IMR-90 (cell line): Measurements from ENCODE around the gene MTF1. TPM values are rescaled to one million over a fixed set of nuclear protein-coding genes. Genes with fewer than 3 reads are reported as not detected.

Experiments used
- ATAC-seq: fragments of 200-7000 bp; cut with Tn5 transposase; 2 replicates; pipeline ENCODE4 v1.9.1; 2020; ENCODE audit warnings: low read depth, mild to moderate bottlenecking, moderate library complexity
- BruUV-seq: library from RNA; stranded (reverse); fragments of 400-500 nt; replicated peaks from 2 replicates; lab custom pipeline; 2021; lab: Mats Ljungman, UMichigan
- CTCF ChIA-PET: fragments of 300-600 bp; formaldehyde crosslinking; extraction: SDS; loops from one replicate; lab custom pipeline; 2021; ENCODE audit warnings: antibody characterized with exemption; lab: Yijun Ruan, JAX
- POLR2A ChIA-PET: fragments of 300-600 bp; sonication (Branson Sonifier 250); formaldehyde crosslinking; loops from one replicate; lab custom pipeline; 2022; ENCODE audit warnings: antibody characterized with exemption; ENCODE audit not compliant: unreplicated experiment; lab: Charles Lee
- DNase-seq: peaks from one replicate; pipeline ENCODE4 v3.0.0; 2013
- H2AFZ ChIP-seq: replicated peaks from 2 replicates; pipeline ENCODE3; 2013; ENCODE audit warnings: low read length, mild to moderate bottlenecking; ENCODE audit not compliant: poor library complexity
- H2AK5ac ChIP-seq: 2 replicates; pipeline ENCODE4 v1.6.1; 2013; ENCODE audit warnings: low read depth, low read length, inconsistent platforms
- H2AK9ac ChIP-seq: replicated peaks from 2 replicates; pipeline ENCODE3; 2013; ENCODE audit warnings: mild to moderate bottlenecking, low read depth, low read length, moderate library complexity; ENCODE audit not compliant: poor library complexity
- H2BK120ac ChIP-seq: 2 replicates; pipeline ENCODE4 v1.6.1; 2013; ENCODE audit warnings: low read depth, low read length, inconsistent platforms
- H2BK15ac ChIP-seq: 3 replicates; pipeline ENCODE4 v1.6.1; 2013; ENCODE audit warnings: low read depth, low read length, inconsistent platforms
- H2BK20ac ChIP-seq: 2 replicates; pipeline ENCODE4 v1.6.1; 2013; ENCODE audit warnings: low read depth, mild to moderate bottlenecking, inconsistent platforms, low read length, moderate library complexity
- H2BK5ac ChIP-seq: 2 replicates; pipeline ENCODE4 v1.6.1; 2013; ENCODE audit warnings: mild to moderate bottlenecking, low read depth, low read length, inconsistent platforms; ENCODE audit not compliant: poor library complexity, severe bottlenecking
- H3K14ac ChIP-seq: replicated peaks from 2 replicates; pipeline ENCODE4 v1.6.1; 2013; ENCODE audit warnings: low read depth, low read length, inconsistent platforms
- H3K18ac ChIP-seq: 2 replicates; pipeline ENCODE4 v1.6.1; 2013; ENCODE audit warnings: low read depth, low read length, control low read depth
- H3K23ac ChIP-seq: 2 replicates; pipeline ENCODE4 v1.6.1; 2013; ENCODE audit warnings: low read depth, low read length, inconsistent platforms
- H3K27ac ChIP-seq: 2 replicates; pipeline ENCODE4 v1.5.1; 2013; ENCODE audit warnings: mild to moderate bottlenecking, control low read depth, low read length; ENCODE audit not compliant: insufficient read depth
- H3K27me3 ChIP-seq: 2 replicates; pipeline ENCODE4 v1.6.1; 2013; ENCODE audit warnings: low read length; ENCODE audit not compliant: control insufficient read depth, insufficient read depth
- H3K36me3 ChIP-seq: 2 replicates; pipeline ENCODE4 v1.6.1; 2013; ENCODE audit warnings: low read length, mixed read lengths; ENCODE audit not compliant: control insufficient read depth, insufficient read depth
- H3K4ac ChIP-seq: 2 replicates; pipeline ENCODE4 v1.6.1; 2013; ENCODE audit warnings: low read depth, low read length, inconsistent platforms
- H3K4me1 ChIP-seq: 2 replicates; pipeline ENCODE4 v1.6.1; 2013; ENCODE audit warnings: low read length, mixed read lengths; ENCODE audit not compliant: control insufficient read depth, insufficient read depth
- H3K4me2 ChIP-seq: 2 replicates; pipeline ENCODE4 v1.6.1; 2013; ENCODE audit warnings: low read depth, mild to moderate bottlenecking, control low read depth, low read length, moderate library complexity
- H3K4me3 ChIP-seq: 2 replicates; pipeline ENCODE4 v1.5.1; 2013; ENCODE audit warnings: low read depth, mild to moderate bottlenecking, control low read depth, low read length, moderate library complexity; ENCODE audit not compliant: insufficient read depth
- H3K56ac ChIP-seq: 2 replicates; pipeline ENCODE4 v1.6.1; 2013; ENCODE audit warnings: low read length, inconsistent platforms; ENCODE audit not compliant: insufficient read depth; ENCODE audit errors: extremely low read depth
- H3K79me1 ChIP-seq, 2 experiments: 2 replicates each; pipeline ENCODE4 v1.6.1; 2013; ENCODE audit warnings: low read length in 2 of 2, inconsistent platforms in 1 of 2, low read depth in 1 of 2
- H3K9ac ChIP-seq: 2 replicates; pipeline ENCODE4 v1.6.1; 2013; ENCODE audit warnings: low read depth, low read length, control low read depth
- H3K9me1 ChIP-seq: 2 replicates; pipeline ENCODE4 v1.6.1; 2013; ENCODE audit warnings: low read length, inconsistent platforms; ENCODE audit not compliant: insufficient read depth
- H3K9me3 ChIP-seq: 2 replicates; pipeline ENCODE4 v1.6.1; 2013; ENCODE audit warnings: low read length; ENCODE audit not compliant: control insufficient read depth, insufficient read depth
- H4K20me1 ChIP-seq: 2 replicates; pipeline ENCODE4 v1.6.1; 2013; ENCODE audit warnings: low read length, inconsistent platforms; ENCODE audit not compliant: insufficient read depth
- H4K5ac ChIP-seq: 2 replicates; pipeline ENCODE4 v1.6.1; 2013; ENCODE audit warnings: mild to moderate bottlenecking, low read depth, low read length, control low read depth
- H4K8ac ChIP-seq, 2 experiments: 2 replicates each; pipeline ENCODE4 v1.6.1; 2013; ENCODE audit warnings: low read depth in 2 of 2, low read length in 2 of 2, control low read depth in 1 of 2, inconsistent platforms in 1 of 2
- H4K91ac ChIP-seq: 2 replicates; pipeline ENCODE4 v1.6.1; 2013; ENCODE audit warnings: low read depth, low read length, inconsistent platforms; ENCODE audit not compliant: insufficient read depth
- CEBPB ChIP-seq: IDR thresholded peaks from 2 replicates; pipeline ENCODE4 v1.6.1; 2012; ENCODE audit warnings: low read depth, low read length, improper control_type of control experiment
- CHD1 ChIP-seq: IDR thresholded peaks from 2 replicates; pipeline ENCODE4 v1.6.1; 2012; ENCODE audit warnings: low read depth, low read length, improper control_type of control experiment
- FOS ChIP-seq: fragments of 150-350 bp; IDR thresholded peaks from 2 replicates; pipeline ENCODE4 v1.6.1; 2016; ENCODE audit warnings: low read depth, low read length
- MXI1 ChIP-seq: IDR thresholded peaks from 2 replicates; pipeline ENCODE4 v1.6.1; 2012; ENCODE audit warnings: low read depth, mild to moderate bottlenecking, low read length, moderate library complexity, borderline replicate concordance
- POLR2A ChIP-seq: IDR thresholded peaks from 2 replicates; pipeline ENCODE4 v1.6.1; 2012; ENCODE audit warnings: mild to moderate bottlenecking, low read depth, low read length
- RFX5 ChIP-seq: IDR thresholded peaks from 2 replicates; pipeline ENCODE4 v1.8.0; 2012; ENCODE audit warnings: low read depth, mild to moderate bottlenecking, low read length, moderate library complexity
- WGBS, 2 experiments: methylation state at CpG; one replicate each; pipeline versions ENCODE4 v1.1.5 to v1.1.7; 2013; ENCODE audit warnings: missing lambda C conversion rate in 2 of 2; ENCODE audit not compliant: insufficient read length in 1 of 2; ENCODE audit errors: extremely low coverage in 2 of 2; 5-methylcytosine and 5-hydroxymethylcytosine counted together
- dilution Hi-C: fragments of 300-500 bp; cut with HindIII; formaldehyde crosslinking; loops from one replicate; pipeline ENCODE4 v1.14.3; 2018; ENCODE audit warnings: low sequenced_read_pairs; ENCODE audit not compliant: unreplicated experiment
- in situ Hi-C: fragments of 300-500 bp; cut with MboI; formaldehyde crosslinking; loops from 3 replicates; pipeline ENCODE4 v1.14.3; 2019; ENCODE audit warnings: low sequenced_read_pairs, inconsistent platforms, mixed read lengths
- intact Hi-C: fragments of 100-400 bp; cut with micrococcal nuclease; formaldehyde crosslinking; loops from 2 replicates; pipeline ENCODE4 v1.10.0; 2022
- polyA plus RNA-seq, 3 experiments: library from polyadenylated mRNA; depleted of rRNA; stranded (reverse); fragments of >200 nt; gene quantifications; 2 replicates each; pipeline ENCODE4 v1.2.3, GENCODE V29; 2012; ENCODE audit warnings: low replicate concordance in 1 of 3
- total RNA-seq: library from RNA; depleted of rRNA; stranded (reverse); fragments of >200 nt; gene quantifications from 2 replicates; pipeline ENCODE4 v1.2.3, GENCODE V29; 2012

The MTF1 gene
- total and polyA plus RNA-seq, 2 of the 4 experiments (the other 2 are of a cell fraction): 2.3 to 4.7 TPM

GRCh38 chr1:37797750-37798345 lies 61.5 kb downstream of the MTF1 start:
- Histone ChIP-seq H3K4me1 (peaks cover 2% of the 10 kb centered on the region), H2BK15ac (no peak overlapping the region), H2BK5ac (no peak overlapping the region), H3K9me1 (no peaks in the 10 kb centered on the region; the same call in 1 of the 2 replicates), H3K18ac (no peak overlapping the region), H2AK9ac (no peak overlapping the region), H2AFZ (no peak overlapping the region), H4K5ac (no peak overlapping the region), H2BK20ac (no peak overlapping the region), H3K4ac (no peak overlapping the region), H3K56ac (no peak overlapping the region), H4K8ac (no peak overlapping the region), H3K14ac (no peak overlapping the region), H3K23ac (no peak overlapping the region), H3K4me3 (no peak overlapping the region), H4K91ac (no peak overlapping the region), H3K4me2 (no peak overlapping the region), H3K36me3 (peaks cover 10% of the 10 kb centered on the region), H3K9ac (no peak overlapping the region), H2BK120ac (no peak overlapping the region), H3K27ac (no peak overlapping the region), H3K79me1 (no peaks in the 10 kb centered on the region; a peak in 1 of 4 replicates), H2AK5ac (no peak overlapping the region), H4K20me1 (peaks cover 3% of the 10 kb centered on the region; the same call in 1 of the 2 replicates), H3K27me3 (peaks cover 4% of the 10 kb centered on the region; the same call in 1 of the 2 replicates), H3K9me3 (no peaks in the 10 kb centered on the region)
- in situ Hi-C loops (no loop called here), dilution Hi-C loops (no loop called here), intact Hi-C loops (no loop called here)
- ATAC-seq: peak; percentile 35
- CTCF ChIA-PET: interaction anchor here (1.0 kb wide), 1 partner anchor 10 kb away, joined by 4 read pairs; the partner anchor contains the start of genes C1orf122 and YRDC
- BruUV-seq: no TSS peak
- 43% methylated on average over 1 of the region's 3 CpGs; no CpG with 5 or more reads in 1 of the 2 experiments for WGBS, 2 experiments
- POLR2A ChIA-PET: no interaction called here
- DNase-seq: peak; percentile 74
- TF ChIP-seq CEBPB: 0 out of 2 replicates have a peak, but pooled peaks have one; percentile 10
- TF ChIP-seq MXI1: 0 out of 2 replicates have a peak, but pooled peaks have one; percentile 22
- no peak for TF ChIP-seq FOS
- no peak for TF ChIP-seq CHD1
- TF ChIP-seq RFX5: no peak
- no peak for TF ChIP-seq POLR2A
